Type B pancreatic cell (in vitro differentiated cells): Measurements from ENCODE around the gene XDH. TPM values are rescaled to one million over a fixed set of nuclear protein-coding genes. Genes with fewer than 3 reads are reported as not detected.

Experiments
- DNase-seq: peaks from one replicate; pipeline ENCODE4 v3.0.0; 2021; ENCODE audit warnings: mixed read lengths; ENCODE audit not compliant: unreplicated experiment; ENCODE audit errors: extremely low spot score
- H3K27ac Mint-ChIP-seq: 2 replicates; pipeline ENCODE4 v1.8.0; 2021; ENCODE audit warnings: mild to moderate bottlenecking, mixed read lengths
- H3K27me3 Mint-ChIP-seq: 2 replicates; pipeline ENCODE4 v1.8.0; 2021; ENCODE audit warnings: mixed read lengths
- H3K36me3 Mint-ChIP-seq: 2 replicates; pipeline ENCODE4 v1.8.0; 2021; ENCODE audit warnings: mixed read lengths
- H3K4me1 Mint-ChIP-seq: one replicate; pipeline ENCODE4 v1.8.0; 2021; ENCODE audit warnings: mixed read lengths; ENCODE audit not compliant: unreplicated experiment
- H3K4me3 Mint-ChIP-seq: 2 replicates; pipeline ENCODE4 v1.8.0; 2021; ENCODE audit warnings: mild to moderate bottlenecking, mixed read lengths
- H3K9me3 Mint-ChIP-seq: 2 replicates; pipeline ENCODE4 v1.8.0; 2021; ENCODE audit warnings: mixed read lengths
- total RNA-seq: library from RNA; stranded (reverse); gene quantifications from 2 replicates; pipeline ENCODE4 v1.2.1, GENCODE V29; 2021; ENCODE audit warnings: low replicate concordance
- TF ChIP-seq, protein P1 (sequence below): fragments of 200-600 bp; sonication (generic); conservative IDR thresholded peaks from 2 replicates; pipeline ENCODE4 v1.5.0; 2021; ENCODE audit warnings: antibody characterized with exemption, mild to moderate bottlenecking

Gene XDH
- total RNA-seq, 1 donor from 2014 or later, result 2.5 TPM

DNA sequence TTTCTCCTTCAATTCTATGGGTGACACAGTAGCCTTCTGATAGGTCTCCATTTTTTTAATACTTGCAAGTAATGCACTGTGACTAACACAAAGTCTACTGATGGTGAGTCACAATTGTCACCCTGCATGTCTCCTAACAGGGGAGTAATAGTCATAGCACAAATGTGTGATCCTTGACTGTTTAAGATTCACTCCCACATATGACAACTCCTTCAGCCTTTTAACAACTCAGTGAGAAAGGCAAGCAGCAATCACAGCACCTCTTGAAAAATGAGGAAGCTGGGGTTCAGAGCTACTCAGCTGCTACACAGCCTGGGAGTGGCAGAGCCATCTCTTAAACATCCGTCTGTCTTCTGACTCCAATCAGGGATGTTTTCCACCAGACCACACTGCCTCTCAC is 116.8 kb downstream of the XDH start:
- Mint-ChIP-seq H3K4me1 (peaks cover 6% of the 10 kb centered on the region), H3K27ac (no peak overlapping the region), H3K27me3 (peaks cover 11% of the 10 kb centered on the region), H3K36me3 (no peaks in the 10 kb centered on the region), H3K9me3 (no peaks in the 10 kb centered on the region), H3K4me3 (no peak overlapping the region)
- TF ChIP-seq, protein P1, sequence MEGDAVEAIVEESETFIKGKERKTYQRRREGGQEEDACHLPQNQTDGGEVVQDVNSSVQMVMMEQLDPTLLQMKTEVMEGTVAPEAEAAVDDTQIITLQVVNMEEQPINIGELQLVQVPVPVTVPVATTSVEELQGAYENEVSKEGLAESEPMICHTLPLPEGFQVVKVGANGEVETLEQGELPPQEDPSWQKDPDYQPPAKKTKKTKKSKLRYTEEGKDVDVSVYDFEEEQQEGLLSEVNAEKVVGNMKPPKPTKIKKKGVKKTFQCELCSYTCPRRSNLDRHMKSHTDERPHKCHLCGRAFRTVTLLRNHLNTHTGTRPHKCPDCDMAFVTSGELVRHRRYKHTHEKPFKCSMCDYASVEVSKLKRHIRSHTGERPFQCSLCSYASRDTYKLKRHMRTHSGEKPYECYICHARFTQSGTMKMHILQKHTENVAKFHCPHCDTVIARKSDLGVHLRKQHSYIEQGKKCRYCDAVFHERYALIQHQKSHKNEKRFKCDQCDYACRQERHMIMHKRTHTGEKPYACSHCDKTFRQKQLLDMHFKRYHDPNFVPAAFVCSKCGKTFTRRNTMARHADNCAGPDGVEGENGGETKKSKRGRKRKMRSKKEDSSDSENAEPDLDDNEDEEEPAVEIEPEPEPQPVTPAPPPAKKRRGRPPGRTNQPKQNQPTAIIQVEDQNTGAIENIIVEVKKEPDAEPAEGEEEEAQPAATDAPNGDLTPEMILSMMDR, result no peak
- DNase-seq, result no peak

DNA sequence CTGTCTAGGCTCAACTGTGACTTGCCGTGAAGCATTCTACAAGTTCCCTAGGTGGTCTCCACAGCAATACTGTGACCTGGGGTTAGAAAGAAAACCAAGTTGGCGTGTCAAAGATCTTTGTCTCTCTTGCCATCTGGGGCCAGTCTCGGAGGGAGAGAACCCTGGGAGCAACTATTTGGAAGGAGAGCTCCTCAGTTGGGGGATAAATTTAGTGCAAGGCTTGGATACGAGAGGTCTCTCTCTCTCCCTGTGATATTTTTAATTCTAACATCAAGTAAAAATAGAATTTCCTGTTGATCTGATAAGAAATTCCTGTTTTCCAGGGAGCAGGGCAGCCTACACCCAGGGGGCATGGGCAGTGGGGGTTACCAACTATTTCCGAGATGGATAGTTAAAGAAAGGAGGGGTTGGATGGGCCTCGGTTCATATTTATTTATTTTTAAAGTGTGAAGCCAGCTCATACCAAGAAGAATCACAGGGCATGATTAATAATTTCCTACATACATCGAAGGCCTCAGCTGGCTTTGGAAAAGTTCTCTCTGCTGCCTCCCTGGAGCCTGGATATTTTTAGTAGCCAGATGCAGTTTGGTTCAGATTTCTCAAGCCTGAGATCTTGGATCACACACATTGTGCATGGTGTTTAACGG is 117.8 kb downstream of the XDH start:
- peaks cover 11% of the 10 kb centered on the region for H3K27me3 Mint-ChIP-seq
- no peak overlapping the region for H3K27ac Mint-ChIP-seq
- H3K4me3 Mint-ChIP-seq, result no peak overlapping the region
- H3K9me3 Mint-ChIP-seq, result peaks cover 3% of the 10 kb centered on the region
- H3K4me1 Mint-ChIP-seq, result peaks cover 6% of the 10 kb centered on the region
- no peaks in the 10 kb centered on the region for H3K36me3 Mint-ChIP-seq
- TF ChIP-seq, protein P1, result no peak
- no peak for DNase-seq

DNA sequence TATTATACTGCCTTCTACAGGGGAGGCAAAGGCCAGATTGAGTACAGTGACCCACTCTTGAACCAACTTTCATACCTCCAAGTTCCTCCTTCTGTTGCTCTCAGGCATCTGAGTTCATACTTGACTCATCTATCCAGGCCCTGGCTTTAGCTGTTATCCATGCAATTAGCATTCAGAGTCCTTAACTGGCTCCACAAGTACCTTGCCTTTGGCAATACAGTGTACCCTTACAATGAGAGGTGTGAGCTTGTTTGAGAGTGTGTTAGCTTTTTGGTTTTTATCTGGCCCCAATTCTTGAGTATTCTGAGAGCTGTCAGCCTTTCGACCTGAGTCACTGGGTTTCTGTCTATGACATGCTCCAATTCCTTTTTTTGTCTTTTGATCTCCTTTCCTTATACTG is 120.3 kb downstream of the XDH start:
- DNase-seq, result no peak
- TF ChIP-seq, protein P1, result no peak
- no peaks in the 10 kb centered on the region for H3K36me3 Mint-ChIP-seq
- H3K4me1 Mint-ChIP-seq, result peaks cover 6% of the 10 kb centered on the region
- H3K27me3 Mint-ChIP-seq, result peaks cover 4% of the 10 kb centered on the region
- peaks cover 3% of the 10 kb centered on the region for H3K9me3 Mint-ChIP-seq
- H3K4me3 Mint-ChIP-seq, result no peak overlapping the region
- no peak overlapping the region for H3K27ac Mint-ChIP-seq

DNA sequence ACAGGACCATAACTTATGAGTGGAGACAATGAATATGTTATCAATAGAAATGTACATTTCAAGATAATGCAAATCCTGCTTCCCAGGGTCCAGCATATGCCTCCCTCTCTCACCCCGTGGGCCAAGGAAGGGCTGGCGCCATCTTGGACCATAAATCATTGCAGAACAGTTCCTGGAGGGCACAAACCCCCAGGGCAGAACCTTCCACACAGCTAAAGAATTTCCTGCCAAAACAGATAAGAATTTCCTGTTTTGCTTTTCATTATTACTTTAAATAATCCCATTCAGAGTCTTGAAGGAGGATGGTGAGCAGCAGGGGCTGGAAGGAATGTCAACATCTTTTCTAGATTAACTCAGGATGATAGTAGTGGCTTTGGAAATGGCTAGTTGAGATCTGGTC is 126.9 kb downstream of the XDH start:
- H3K27me3 Mint-ChIP-seq, result no peaks in the 10 kb centered on the region
- no peak overlapping the region for H3K27ac Mint-ChIP-seq
- H3K36me3 Mint-ChIP-seq, result peaks cover 3% of the 10 kb centered on the region
- DNase-seq, result no peak
- TF ChIP-seq, protein P1, result no peak
- H3K9me3 Mint-ChIP-seq, result peaks cover 3% of the 10 kb centered on the region
- peaks cover 24% of the 10 kb centered on the region for H3K4me1 Mint-ChIP-seq
- H3K4me3 Mint-ChIP-seq, result no peak overlapping the region

DNA sequence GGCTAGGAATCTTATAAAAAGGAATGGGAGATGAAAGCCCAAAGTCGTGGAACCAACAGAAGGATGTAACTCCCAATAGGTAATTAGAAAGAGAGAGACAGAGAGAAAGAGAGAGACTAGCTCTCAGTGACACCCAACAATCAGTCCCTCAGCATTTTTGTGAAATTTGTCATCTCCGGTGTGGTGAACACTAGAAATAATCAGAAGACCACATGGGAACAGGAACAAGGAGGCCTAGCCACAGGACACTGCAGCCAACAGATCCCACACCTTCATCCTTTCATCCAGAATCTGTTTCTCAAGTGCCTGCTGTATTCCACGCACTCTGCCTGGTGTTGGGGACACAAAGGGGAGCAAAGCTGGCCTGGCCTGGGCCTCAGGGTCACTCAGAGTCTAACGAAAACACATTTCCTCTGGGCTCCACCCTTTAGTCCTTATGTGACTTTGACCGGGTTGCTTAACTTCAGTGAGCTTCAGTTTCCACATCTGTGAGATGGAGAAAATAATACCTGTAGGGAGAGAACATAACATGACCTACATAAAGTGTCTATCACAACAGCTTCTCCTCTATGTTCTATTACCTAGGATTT is 127.5 kb downstream of the XDH start:
- H3K9me3 Mint-ChIP-seq, result no peaks in the 10 kb centered on the region
- H3K4me1 Mint-ChIP-seq, result peaks cover 26% of the 10 kb centered on the region
- H3K27ac Mint-ChIP-seq, result no peak overlapping the region
- H3K36me3 Mint-ChIP-seq, result peaks cover 3% of the 10 kb centered on the region
- DNase-seq, result no peak
- no peak overlapping the region for H3K4me3 Mint-ChIP-seq
- TF ChIP-seq, protein P1, result no peak
- no peaks in the 10 kb centered on the region for H3K27me3 Mint-ChIP-seq
